Peyer's patch (tissue), 4 donors: ENCODE data around the gene GNAI1.

Experiments
- CTCF ChIP-seq, 6 experiments: fragments of 450-650 bp in 4 of 6; fragments of 200-600 bp in 2 of 6; sonication (generic) in 1 of 6; IDR thresholded peaks; one replicate each; pipeline ENCODE4 v1.5.1; 2017 to 2019; ENCODE audit warnings: antibody characterized with exemption in 6 of 6, mild to moderate bottlenecking in 3 of 6, moderate library complexity in 1 of 6
- POLR2A ChIP-seq, 2 donors: fragments of 450-650 bp; IDR thresholded peaks; one replicate each; pipeline ENCODE4 v1.5.1; 2017; ENCODE audit warnings: antibody characterized with exemption in 2 of 2, mild to moderate bottlenecking in 2 of 2, moderate library complexity in 2 of 2

- TF ChIP-seq CTCF (IDR thresholded peaks at IDR 0.05): no peak
- no peak for TF ChIP-seq POLR2A (IDR thresholded peaks at IDR 0.05)
These were observed 75.8 kb downstream of the GNAI1 start for GRCh38 chr7:80210400-80210799.
